ENCODE measurements around the gene TRIM54.
A peak's percentile ranks its signal among the peaks of the same experiment; 100 is the strongest.

TRIM54 gene

GRCh38 chr2:27247893-27248292, 34.3 kb upstream of the TRIM54 start:
- no peak overlapping the region for H3K4me3 ChIP-seq (ENCODE audit: low read depth, low read length)
- no peak for DNase-seq (ENCODE audit: low read depth)
- TF ChIP-seq CTCF (IDR thresholded peaks at IDR 0.05; ENCODE audit: control insufficient read depth, extremely low read depth, insufficient read depth), result no peak

- DNase-seq (ENCODE audit: low read depth), result peak; percentile 27
- TF ChIP-seq CTCF (IDR thresholded peaks at IDR 0.05; ENCODE audit: control insufficient read depth, extremely low read depth, insufficient read depth), result no peak
These were observed 32.9 kb upstream of the TRIM54 start for GRCh38 chr2:27249159-27249890.

GRCh38 chr2:27249891-27250651, 32.2 kb upstream of the TRIM54 start:
- no peak for DNase-seq (ENCODE audit: low read depth)
- H3K4me3 ChIP-seq (ENCODE audit: low read depth, low read length), result no peak overlapping the region
- TF ChIP-seq CTCF (IDR thresholded peaks at IDR 0.05; ENCODE audit: control insufficient read depth, extremely low read depth, insufficient read depth), result peak; percentile 53

More at GRCh38 chr2:27249159-27249890, 32.9 kb upstream of the TRIM54 start:
- no peak overlapping the region for H3K4me3 ChIP-seq (ENCODE audit: low read depth, low read length)

DNA sequence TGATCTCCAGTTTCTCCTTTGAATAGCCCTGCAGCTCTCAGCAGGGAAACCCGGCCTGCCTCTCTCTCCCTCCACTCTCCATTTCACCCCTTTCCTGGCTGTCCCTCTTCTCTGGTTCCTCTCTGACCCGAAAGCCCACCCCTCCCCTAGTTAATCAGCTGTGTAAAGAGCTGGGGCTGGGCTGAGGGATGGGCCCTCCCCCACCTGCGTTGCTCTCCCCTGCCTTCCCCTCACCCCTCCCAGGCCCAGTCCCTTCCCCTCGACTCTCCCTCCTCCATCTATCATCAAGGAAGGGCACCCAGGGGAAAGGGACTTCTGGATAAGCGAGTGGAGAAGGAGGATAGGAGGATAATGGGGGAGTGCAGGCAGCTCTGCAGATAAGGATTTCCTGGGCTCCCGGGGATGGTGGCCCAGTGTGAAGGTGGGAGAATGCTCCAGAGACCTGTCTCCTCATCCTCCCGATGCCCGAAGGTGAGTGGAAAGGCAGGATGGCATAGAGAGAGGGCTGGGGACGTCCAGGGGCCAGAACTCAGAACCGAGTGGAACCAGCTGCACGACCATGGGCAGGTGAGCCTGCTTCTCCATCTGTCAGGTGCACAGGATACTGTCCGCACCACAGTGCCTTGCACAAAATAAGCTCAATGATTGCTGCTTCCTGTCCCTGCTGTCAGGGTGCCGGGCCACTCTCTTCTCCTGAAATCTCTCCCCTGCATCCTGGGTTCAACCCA, 31.4 kb upstream of the TRIM54 start:
- H3K4me3 ChIP-seq (ENCODE audit: low read depth, low read length), result no peak overlapping the region
- no peak for DNase-seq (ENCODE audit: low read depth)
- TF ChIP-seq CTCF (IDR thresholded peaks at IDR 0.05; ENCODE audit: control insufficient read depth, extremely low read depth, insufficient read depth), result no peak

GRCh38 chr2:27251766-27252165, 30.5 kb upstream of the TRIM54 start:
- no peak for TF ChIP-seq CTCF (IDR thresholded peaks at IDR 0.05; ENCODE audit: control insufficient read depth, extremely low read depth, insufficient read depth)
- DNase-seq (ENCODE audit: low read depth), result no peak
- no peak overlapping the region for H3K4me3 ChIP-seq (ENCODE audit: low read depth, low read length)

- no peak for DNase-seq (ENCODE audit: low read depth)
- no peak overlapping the region for H3K4me3 ChIP-seq (ENCODE audit: low read depth, low read length)
- TF ChIP-seq CTCF (IDR thresholded peaks at IDR 0.05; ENCODE audit: control insufficient read depth, extremely low read depth, insufficient read depth), result no peak
These were observed 27.0 kb upstream of the TRIM54 start for GRCh38 chr2:27255187-27255586.
